Colonic mucosa (tissue), 4 donors: ENCODE data around the gene SPATA3. TPM values are rescaled to one million over a fixed set of nuclear protein-coding genes. Genes with fewer than 3 reads are reported as not detected.

Source experiments
- DNase-seq: peaks from one replicate; pipeline ENCODE4 v3.0.0-alpha.2; 2020
- H3K27ac ChIP-seq: fragments of 200-600 bp; one replicate; pipeline ENCODE4 v1.8.0; 2021
- H3K27me3 ChIP-seq: fragments of 200-600 bp; one replicate; pipeline ENCODE4 v1.8.0; 2021
- H3K36me3 ChIP-seq: fragments of 200-600 bp; one replicate; pipeline ENCODE4 v1.8.0; 2021
- H3K4me1 ChIP-seq: fragments of 200-600 bp; one replicate; pipeline ENCODE4 v1.8.0; 2021; ENCODE audit warnings: mild to moderate bottlenecking
- H3K4me3 ChIP-seq: fragments of 200-600 bp; one replicate; pipeline ENCODE4 v1.8.0; 2021
- H3K9ac ChIP-seq, 2 donors: one replicate each; pipeline ENCODE4 v1.7.0; 2013; ENCODE audit warnings: control low read depth in 2 of 2, low read depth in 2 of 2, low read length in 2 of 2
- H3K9me3 ChIP-seq: fragments of 200-600 bp; one replicate; pipeline ENCODE4 v1.8.0; 2021
- intact Hi-C: fragments of 100-400 bp; cut with DNase I; formaldehyde crosslinking; loops from one replicate; pipeline ENCODE4 v1.14.1; 2022
- total RNA-seq, 2 donors: library from RNA; stranded (reverse); fragmentation: NEBNext Ultra II Directional in 1 of 2; extraction: Animal tissue kit (Norgen Biotek cat#: 25700) in 1 of 2; gene quantifications; one replicate each; pipeline ENCODE4 v1.2.1, GENCODE V29; 2021
- TF ChIP-seq, protein P1 (sequence below): fragments of 200-600 bp; IDR thresholded peaks from one replicate; pipeline ENCODE4 v1.8.0; 2022; ENCODE audit warnings: antibody characterized with exemption, mild to moderate bottlenecking
- donor health status: healthy.
- donor health status: DM: no; HTN: no; CAD: no.
- donor health status: DM: no; HTN: no; CAD: no.

The SPATA3 gene
- total RNA-seq, 2 donors from 2014 or later: not detected

DNA sequence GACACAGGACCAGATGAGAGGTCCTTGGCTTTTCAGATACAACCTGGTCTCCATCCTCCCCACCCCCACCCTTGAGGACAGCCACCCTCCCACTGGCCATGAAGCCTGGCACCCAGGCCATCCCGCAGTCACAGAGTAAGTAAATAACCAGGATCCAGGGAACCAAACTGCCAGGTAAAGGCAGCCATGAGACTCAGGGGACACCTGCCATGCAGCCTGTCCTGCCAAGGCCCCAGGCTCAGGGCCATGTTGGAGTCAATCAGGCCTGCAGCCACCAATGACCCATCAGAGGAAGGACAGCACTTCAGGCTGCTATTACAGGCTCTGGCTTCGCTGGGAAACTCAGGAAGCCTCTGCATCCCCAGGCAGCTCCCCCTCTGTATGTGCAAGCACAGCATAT is 15.6 kb downstream of the SPATA3 start:
- TF ChIP-seq, protein P1, sequence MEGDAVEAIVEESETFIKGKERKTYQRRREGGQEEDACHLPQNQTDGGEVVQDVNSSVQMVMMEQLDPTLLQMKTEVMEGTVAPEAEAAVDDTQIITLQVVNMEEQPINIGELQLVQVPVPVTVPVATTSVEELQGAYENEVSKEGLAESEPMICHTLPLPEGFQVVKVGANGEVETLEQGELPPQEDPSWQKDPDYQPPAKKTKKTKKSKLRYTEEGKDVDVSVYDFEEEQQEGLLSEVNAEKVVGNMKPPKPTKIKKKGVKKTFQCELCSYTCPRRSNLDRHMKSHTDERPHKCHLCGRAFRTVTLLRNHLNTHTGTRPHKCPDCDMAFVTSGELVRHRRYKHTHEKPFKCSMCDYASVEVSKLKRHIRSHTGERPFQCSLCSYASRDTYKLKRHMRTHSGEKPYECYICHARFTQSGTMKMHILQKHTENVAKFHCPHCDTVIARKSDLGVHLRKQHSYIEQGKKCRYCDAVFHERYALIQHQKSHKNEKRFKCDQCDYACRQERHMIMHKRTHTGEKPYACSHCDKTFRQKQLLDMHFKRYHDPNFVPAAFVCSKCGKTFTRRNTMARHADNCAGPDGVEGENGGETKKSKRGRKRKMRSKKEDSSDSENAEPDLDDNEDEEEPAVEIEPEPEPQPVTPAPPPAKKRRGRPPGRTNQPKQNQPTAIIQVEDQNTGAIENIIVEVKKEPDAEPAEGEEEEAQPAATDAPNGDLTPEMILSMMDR: no peak
- Histone ChIP-seq H3K36me3 (no peaks in the 10 kb centered on the region), H3K4me3 (no peak overlapping the region), H3K27me3 (no peaks in the 10 kb centered on the region), H3K4me1 (no peaks in the 10 kb centered on the region), H3K27ac (no peak overlapping the region), H3K9ac (no peak overlapping the region), H3K9me3 (no peaks in the 10 kb centered on the region)
- DNase-seq: no peak
- intact Hi-C loops: no loop called here

DNA sequence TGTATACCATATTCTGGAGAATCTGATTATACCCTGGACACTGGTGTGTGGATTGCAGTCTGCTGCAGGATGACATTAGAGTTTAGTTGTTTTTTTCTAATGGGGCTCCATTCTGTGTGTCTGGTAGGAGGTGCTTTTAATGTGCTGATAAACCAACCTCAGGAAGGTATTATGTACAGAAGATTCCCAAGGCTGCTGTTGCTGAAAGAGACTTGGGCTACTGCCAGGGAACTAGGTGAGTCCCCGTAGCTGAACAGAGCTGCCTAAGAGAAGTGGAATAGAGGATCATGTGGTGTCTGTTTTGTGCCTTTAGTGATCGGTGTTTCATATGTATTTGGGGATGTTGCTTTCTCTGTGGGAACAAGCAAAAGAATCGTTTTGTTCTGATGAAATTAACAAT is 16.5 kb downstream of the SPATA3 start:
- TF ChIP-seq, protein P1: no peak
- intact Hi-C loops: no loop called here
- no peaks in the 10 kb centered on the region for H3K36me3 ChIP-seq
- no peak overlapping the region for H3K9ac ChIP-seq
- no peak for DNase-seq
- H3K4me3 ChIP-seq: no peak overlapping the region
- no peaks in the 10 kb centered on the region for H3K27me3 ChIP-seq
- no peak overlapping the region for H3K27ac ChIP-seq
- H3K9me3 ChIP-seq: no peaks in the 10 kb centered on the region
- H3K4me1 ChIP-seq: no peaks in the 10 kb centered on the region

DNA sequence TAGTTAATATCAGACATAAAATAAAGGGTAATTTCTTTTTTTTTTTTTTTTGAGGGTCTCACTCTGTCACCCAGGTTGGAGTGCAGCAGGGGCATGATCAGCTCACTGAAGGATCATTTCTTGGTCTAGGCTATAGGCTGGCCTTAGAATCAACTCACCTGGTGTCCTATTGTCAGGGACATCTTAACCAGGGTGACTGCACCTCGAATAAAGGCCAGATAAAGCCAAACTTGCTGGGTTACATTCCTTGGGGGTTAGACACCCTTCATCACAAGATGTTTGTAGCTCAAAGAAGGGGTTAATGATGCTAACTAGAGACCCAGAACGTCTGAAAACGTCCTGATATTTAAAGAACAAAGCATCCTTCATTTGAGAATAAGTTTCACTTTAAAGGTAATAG is 17.9 kb downstream of the SPATA3 start:
- Histone ChIP-seq H3K9ac (no peak overlapping the region), H3K27me3 (no peaks in the 10 kb centered on the region), H3K4me1 (no peaks in the 10 kb centered on the region), H3K36me3 (no peaks in the 10 kb centered on the region), H3K27ac (no peak overlapping the region), H3K9me3 (no peaks in the 10 kb centered on the region), H3K4me3 (no peak overlapping the region)
- intact Hi-C loops: no loop called here
- no peak for DNase-seq
- TF ChIP-seq, protein P1: no peak

DNA sequence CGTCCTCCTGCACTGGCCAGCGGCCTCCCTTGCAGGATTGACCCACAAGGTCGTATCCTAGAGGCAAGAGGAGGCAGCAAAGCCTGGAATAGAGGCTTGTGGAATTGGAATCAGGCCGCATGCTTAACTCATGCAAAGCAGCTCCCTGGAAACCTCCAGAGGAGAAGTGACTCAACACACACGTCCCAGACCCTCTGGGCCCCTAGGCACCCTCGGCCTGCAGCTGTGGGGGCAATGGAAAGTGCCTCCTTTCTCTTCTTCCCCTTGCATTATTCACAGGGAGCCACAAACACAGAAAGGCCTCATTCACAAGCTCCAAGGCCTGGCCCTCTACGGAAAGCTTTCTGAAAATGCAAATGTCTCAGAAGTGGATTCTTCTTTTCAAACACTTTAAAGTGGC is 19.6 kb downstream of the SPATA3 start:
- Histone ChIP-seq H3K27me3 (no peaks in the 10 kb centered on the region), H3K36me3 (no peaks in the 10 kb centered on the region), H3K9ac (no peak overlapping the region), H3K4me3 (no peak overlapping the region), H3K9me3 (no peaks in the 10 kb centered on the region), H3K27ac (no peak overlapping the region), H3K4me1 (no peaks in the 10 kb centered on the region)
- intact Hi-C loops: no loop called here
- TF ChIP-seq, protein P1: no peak
- no peak for DNase-seq

DNA sequence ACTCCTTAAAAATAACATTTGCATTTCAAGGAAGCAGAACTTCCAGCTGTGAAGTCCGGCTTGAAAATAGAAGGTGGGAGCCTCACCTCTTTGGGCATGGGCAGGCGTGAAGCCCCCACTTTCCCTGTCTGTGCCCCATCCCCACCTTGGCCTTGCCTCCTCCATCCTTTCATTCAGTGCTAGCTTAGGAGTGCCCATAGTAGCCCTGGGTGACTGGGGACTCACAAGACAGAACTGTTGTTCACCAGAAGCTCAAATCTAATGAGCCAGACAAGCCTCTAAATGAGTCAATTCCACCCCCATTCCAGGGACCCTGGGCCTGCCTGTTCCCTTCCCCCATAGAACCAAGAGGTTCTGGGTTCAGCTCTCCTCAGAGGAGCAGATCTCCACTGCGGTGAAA is 20.0 kb downstream of the SPATA3 start:
- no peaks in the 10 kb centered on the region for H3K9me3 ChIP-seq
- H3K27me3 ChIP-seq: no peaks in the 10 kb centered on the region
- intact Hi-C loops: no loop called here
- no peak for DNase-seq
- no peak overlapping the region for H3K9ac ChIP-seq
- TF ChIP-seq, protein P1: no peak
- no peak overlapping the region for H3K27ac ChIP-seq
- H3K36me3 ChIP-seq: no peaks in the 10 kb centered on the region
- H3K4me1 ChIP-seq: no peaks in the 10 kb centered on the region
- no peak overlapping the region for H3K4me3 ChIP-seq
